ENCODE results near the gene CERS3. TPM values are rescaled to one million over a fixed set of nuclear protein-coding genes. Genes with fewer than 3 reads are reported as not detected.

CERS3 gene
- total and polyA plus RNA-seq, 2 experiments from 2014 or later = not detected

GRCh38 chr15:100547961-100548360, 19.2 kb upstream of the CERS3 start:
- Histone ChIP-seq H3K79me2 (ENCODE audit: insufficient read depth) (no peaks in the 10 kb centered on the region), H3K36me3 (ENCODE audit: low read depth) (no peaks in the 10 kb centered on the region), H4K20me1 (ENCODE audit: insufficient read depth) (no peaks in the 10 kb centered on the region), H3K27ac (no peak overlapping the region), H3K27me3 (replicated peaks; ENCODE audit: insufficient read depth) (no peaks in the 10 kb centered on the region), H2AFZ (no peak overlapping the region), H3K4me1 (ENCODE audit: insufficient read depth) (no peaks in the 10 kb centered on the region), H3K9ac (no peak overlapping the region), H3K9me3 (ENCODE audit: low read depth) (no peaks in the 10 kb centered on the region), H3K9me2 (ENCODE audit: insufficient read depth) (no peaks in the 10 kb centered on the region), H3F3A (ENCODE audit: insufficient read depth) (no peaks in the 10 kb centered on the region), H3K4me2 (ENCODE audit: unreplicated experiment) (no peak overlapping the region), H3K4me3 (no peak overlapping the region)
- in situ Hi-C loops (cut with MboI) = no loop called here
- no peak for DNase-seq
- TF ChIP-seq EZH2 (IDR thresholded peaks at IDR 0.05; ENCODE audit: insufficient read depth, poor library complexity, severe bottlenecking) (no peak), EZH2phosphoT487 (IDR thresholded peaks at IDR 0.05; ENCODE audit: insufficient read depth, low read depth) (no peak)
- 25 to 28% methylated on average over 5 of the region's 5 CpGs for WGBS, 2 experiments (ENCODE audit: low coverage in 1 of 2, low lambda C conversion rate in 2 of 2, missing lambda C conversion rate in 2 of 2)

GRCh38 chr15:100544946-100545345, 16.2 kb upstream of the CERS3 start:
- no peaks in the 10 kb centered on the region for H3K9me3 ChIP-seq (ENCODE audit: low read depth)
- no peaks in the 10 kb centered on the region for H3K36me3 ChIP-seq (ENCODE audit: low read depth)
- in situ Hi-C loops (cut with MboI) = no loop called here
- no peaks in the 10 kb centered on the region for H3F3A ChIP-seq (ENCODE audit: insufficient read depth)
- no peaks in the 10 kb centered on the region for H3K9me2 ChIP-seq (ENCODE audit: insufficient read depth)
- no peak overlapping the region for H3K4me3 ChIP-seq
- H4K20me1 ChIP-seq (ENCODE audit: insufficient read depth) = no peaks in the 10 kb centered on the region
- TF ChIP-seq EZH2 (IDR thresholded peaks at IDR 0.05; ENCODE audit: insufficient read depth, poor library complexity, severe bottlenecking) (no peak), EZH2phosphoT487 (IDR thresholded peaks at IDR 0.05; ENCODE audit: insufficient read depth, low read depth) (no peak)
- no peak overlapping the region for H2AFZ ChIP-seq
- no peaks in the 10 kb centered on the region for H3K79me2 ChIP-seq (ENCODE audit: insufficient read depth)
- H3K27me3 ChIP-seq (replicated peaks; ENCODE audit: insufficient read depth) = no peaks in the 10 kb centered on the region
- no peak overlapping the region for H3K4me2 ChIP-seq (ENCODE audit: unreplicated experiment)
- H3K27ac ChIP-seq = no peak overlapping the region
- 69 to 74% methylated on average over 6 of the region's 6 CpGs for WGBS, 2 experiments (ENCODE audit: low coverage in 1 of 2, low lambda C conversion rate in 2 of 2, missing lambda C conversion rate in 2 of 2)
- no peaks in the 10 kb centered on the region for H3K4me1 ChIP-seq (ENCODE audit: insufficient read depth)
- no peak for DNase-seq
- H3K9ac ChIP-seq = no peak overlapping the region

GRCh38 chr15:100544338-100544841, 15.6 kb upstream of the CERS3 start:
- no peaks in the 10 kb centered on the region for H3K79me2 ChIP-seq (ENCODE audit: insufficient read depth)
- no peaks in the 10 kb centered on the region for H3K4me1 ChIP-seq (ENCODE audit: insufficient read depth)
- H2AFZ ChIP-seq = no peak overlapping the region
- in situ Hi-C loops (cut with MboI) = no loop called here
- no peaks in the 10 kb centered on the region for H3F3A ChIP-seq (ENCODE audit: insufficient read depth)
- no peak overlapping the region for H3K4me3 ChIP-seq
- no peaks in the 10 kb centered on the region for H3K9me3 ChIP-seq (ENCODE audit: low read depth)
- TF ChIP-seq EZH2phosphoT487 (IDR thresholded peaks at IDR 0.05; ENCODE audit: insufficient read depth, low read depth) (no peak), EZH2 (IDR thresholded peaks at IDR 0.05; ENCODE audit: insufficient read depth, poor library complexity, severe bottlenecking) (no peak)
- no peak overlapping the region for H3K27ac ChIP-seq
- DNase-seq = no peak
- no peaks in the 10 kb centered on the region for H3K36me3 ChIP-seq (ENCODE audit: low read depth)
- H3K27me3 ChIP-seq (replicated peaks; ENCODE audit: insufficient read depth) = no peaks in the 10 kb centered on the region
- H4K20me1 ChIP-seq (ENCODE audit: insufficient read depth) = no peaks in the 10 kb centered on the region
- no peaks in the 10 kb centered on the region for H3K9me2 ChIP-seq (ENCODE audit: insufficient read depth)
- no peak overlapping the region for H3K4me2 ChIP-seq (ENCODE audit: unreplicated experiment)
- 36 to 38% methylated on average over 22 to 49 of the region's 57 CpGs for WGBS, 2 experiments (ENCODE audit: low coverage in 1 of 2, low lambda C conversion rate in 2 of 2, missing lambda C conversion rate in 2 of 2)
- no peak overlapping the region for H3K9ac ChIP-seq

DNA sequence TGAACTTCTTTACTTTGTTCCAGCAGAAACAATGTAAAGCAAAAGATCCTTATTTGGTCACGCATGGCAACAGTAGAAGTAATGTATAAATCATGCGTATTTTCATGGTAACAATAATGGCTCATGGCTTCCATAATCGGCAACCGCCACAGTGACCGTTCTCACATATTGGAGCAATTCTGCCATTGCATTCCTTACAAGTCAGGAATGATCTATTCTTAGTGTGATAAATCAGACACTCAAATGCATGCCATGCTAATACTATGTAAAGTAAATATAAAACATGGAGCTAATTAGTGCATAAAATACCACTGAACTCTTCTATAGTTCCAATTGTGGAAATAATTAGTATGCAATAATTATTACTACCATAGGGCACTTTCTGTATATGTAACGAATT, 13.5 kb upstream of the CERS3 start:
- Histone ChIP-seq H2AFZ (no peak overlapping the region), H3K27me3 (replicated peaks; ENCODE audit: insufficient read depth) (no peaks in the 10 kb centered on the region), H3K4me3 (no peak overlapping the region), H3K4me2 (ENCODE audit: unreplicated experiment) (no peak overlapping the region), H3F3A (ENCODE audit: insufficient read depth) (no peaks in the 10 kb centered on the region), H3K27ac (no peak overlapping the region), H4K20me1 (ENCODE audit: insufficient read depth) (no peaks in the 10 kb centered on the region), H3K36me3 (ENCODE audit: low read depth) (no peaks in the 10 kb centered on the region), H3K9me3 (ENCODE audit: low read depth) (no peaks in the 10 kb centered on the region), H3K79me2 (ENCODE audit: insufficient read depth) (no peaks in the 10 kb centered on the region), H3K4me1 (ENCODE audit: insufficient read depth) (no peaks in the 10 kb centered on the region), H3K9me2 (ENCODE audit: insufficient read depth) (no peaks in the 10 kb centered on the region), H3K9ac (no peak overlapping the region)
- no peak for DNase-seq
- no peak for TF ChIP-seq EZH2phosphoT487 (IDR thresholded peaks at IDR 0.05; ENCODE audit: insufficient read depth, low read depth)
- no peak for TF ChIP-seq EZH2 (IDR thresholded peaks at IDR 0.05; ENCODE audit: insufficient read depth, poor library complexity, severe bottlenecking)
- in situ Hi-C loops (cut with MboI) = no loop called here
- 35 to 36% methylated on average over 6 of the region's 6 CpGs for WGBS, 2 experiments (ENCODE audit: low coverage in 1 of 2, low lambda C conversion rate in 2 of 2, missing lambda C conversion rate in 2 of 2)

- H3K27me3 ChIP-seq (replicated peaks; ENCODE audit: insufficient read depth) = peaks cover 2% of the 10 kb centered on the region
- H3K4me1 ChIP-seq (ENCODE audit: insufficient read depth) = no peaks in the 10 kb centered on the region
- H3K9me3 ChIP-seq (ENCODE audit: low read depth) = no peaks in the 10 kb centered on the region
- H3K27ac ChIP-seq = no peak overlapping the region
- no peaks in the 10 kb centered on the region for H3K79me2 ChIP-seq (ENCODE audit: insufficient read depth)
- 30 to 35% methylated on average over 2 of the region's 2 CpGs for WGBS, 2 experiments (ENCODE audit: low coverage in 1 of 2, low lambda C conversion rate in 2 of 2, missing lambda C conversion rate in 2 of 2)
- H4K20me1 ChIP-seq (ENCODE audit: insufficient read depth) = no peaks in the 10 kb centered on the region
- H3K9ac ChIP-seq = no peak overlapping the region
- H3K9me2 ChIP-seq (ENCODE audit: insufficient read depth) = no peaks in the 10 kb centered on the region
- TF ChIP-seq EZH2 (IDR thresholded peaks at IDR 0.05; ENCODE audit: insufficient read depth, poor library complexity, severe bottlenecking) (no peak), EZH2phosphoT487 (IDR thresholded peaks at IDR 0.05; ENCODE audit: insufficient read depth, low read depth) (no peak)
- H3F3A ChIP-seq (ENCODE audit: insufficient read depth) = no peaks in the 10 kb centered on the region
- in situ Hi-C loops (cut with MboI) = no loop called here
- H3K4me3 ChIP-seq = no peak overlapping the region
- H3K4me2 ChIP-seq (ENCODE audit: unreplicated experiment) = no peak overlapping the region
- no peaks in the 10 kb centered on the region for H3K36me3 ChIP-seq (ENCODE audit: low read depth)
- no peak for DNase-seq
- no peak overlapping the region for H2AFZ ChIP-seq
Measured at GRCh38 chr15:100537331-100537730, 8.6 kb upstream of the CERS3 start.
